GM12891 (cell line): Measurements from ENCODE around the gene SNX1.

Experiments used
- PAX5 ChIP-seq: IDR thresholded peaks from 2 replicates; pipeline ENCODE4 v1.6.1; 2011; ENCODE audit warnings: low read length, moderate library complexity, mild to moderate bottlenecking; ENCODE audit not compliant: insufficient read depth, severe bottlenecking
- POLR2A ChIP-seq: IDR thresholded peaks from 2 replicates; pipeline ENCODE4 v1.6.1; 2011; ENCODE audit warnings: low read depth, low read length, control low read depth
- POLR2AphosphoS5 ChIP-seq: IDR thresholded peaks from 2 replicates; pipeline ENCODE4 v1.6.1; 2011; ENCODE audit warnings: low read depth, low read length, control low read depth
- POU2F2 ChIP-seq: IDR thresholded peaks from 2 replicates; pipeline ENCODE4 v1.6.1; 2011; ENCODE audit warnings: low read depth, mild to moderate bottlenecking, control low read depth, low read length, moderate library complexity
- SPI1 ChIP-seq: IDR thresholded peaks from 2 replicates; pipeline ENCODE4 v1.6.1; 2011; ENCODE audit warnings: low read depth, low read length, control low read depth
- TAF1 ChIP-seq: IDR thresholded peaks from 2 replicates; pipeline ENCODE4 v1.6.1; 2011; ENCODE audit warnings: low read depth, low read length, control low read depth

- TF ChIP-seq SPI1 (no peak), TAF1 (no peak), POLR2A (no peak), POU2F2 (no peak), POLR2AphosphoS5 (no peak), PAX5 (no peak)
These were observed 42.7 kb downstream of the SNX1 start for GRCh38 chr15:64138331-64138941.
